ENCODE data around the gene CIAO3. TPM values are rescaled to one million over a fixed set of nuclear protein-coding genes. Genes with fewer than 3 reads are reported as not detected.

The CIAO3 gene
- total RNA-seq, 1 experiment from 2014 or later: 32.8 TPM

GRCh38 chr16:782258-782657 lies 41.5 kb upstream of the CIAO3 start:
- ATAC-seq (no peak), DNase-seq (ENCODE audit: low read depth, low spot score) (no peak)
- RAD21 ChIA-PET (ENCODE audit: low non-redundant PET in 1 of 2, low total read pairs in 2 of 2, uncharacterized antibody in 2 of 2, unreplicated experiment in 2 of 2): no interaction called here
- CTCF ChIA-PET: no interaction called here
- POLR2A ChIA-PET: no interaction called here
- H2AFZ ChIP-seq (ENCODE audit: low read depth, low read length, poor library complexity, severe bottlenecking): no peak overlapping the region
- no peak overlapping the region for H3K4me3 ChIP-seq (replicated peaks in 1 of 2; ENCODE audit: low read depth in 1 of 2, low read length in 2 of 2)
- no peak overlapping the region for H3K27ac ChIP-seq (ENCODE audit: low read depth, low read length)
- TF ChIP-seq RAD21 (IDR thresholded peaks at IDR 0.05; ENCODE audit: low read depth) (no peak), CBX3 (IDR thresholded peaks at IDR 0.05; ENCODE audit: low read depth) (no peak), ZBTB33 (IDR thresholded peaks at IDR 0.05; ENCODE audit: extremely low read depth, insufficient replicate concordance, low read length) (no peak), SRF (IDR thresholded peaks at IDR 0.05; ENCODE audit: low read depth) (no peak), ATF3 (IDR thresholded peaks at IDR 0.05) (no peak), ZNF274 (IDR thresholded peaks at IDR 0.05; ENCODE audit: low read depth, low read length) (no peak), TCF7L2 (IDR thresholded peaks at IDR 0.05; ENCODE audit: borderline replicate concordance, extremely low read depth, insufficient read depth, insufficient read length) (no peak), MAX (IDR thresholded peaks at IDR 0.05) (no peak), SP1 (IDR thresholded peaks at IDR 0.05; ENCODE audit: low read depth) (no peak), POLR2AphosphoS5 (IDR thresholded peaks at IDR 0.05; ENCODE audit: low read depth, low read length) (no peak), EZH2phosphoT487 (IDR thresholded peaks at IDR 0.05; ENCODE audit: borderline replicate concordance) (no peak), EGR1 (IDR thresholded peaks at IDR 0.05; ENCODE audit: low read depth) (no peak), CEBPB (IDR thresholded peaks at IDR 0.05; ENCODE audit: low read depth) (no peak), CTCF (IDR thresholded peaks at IDR 0.05 in 2 of 3, conservative IDR thresholded peaks at IDR 0.05 in 1 of 3; ENCODE audit: borderline replicate concordance in 1 of 3, insufficient read depth in 1 of 3, low read depth in 2 of 3, low read length in 2 of 3) (no peak), ELF1 (IDR thresholded peaks at IDR 0.05; ENCODE audit: borderline replicate concordance, low read depth) (no peak), JUND (IDR thresholded peaks at IDR 0.05) (no peak), SIN3A (IDR thresholded peaks at IDR 0.05; ENCODE audit: low read depth) (no peak), POLR2A (IDR thresholded peaks at IDR 0.05; ENCODE audit: borderline replicate concordance, extremely low read depth, insufficient read depth, insufficient read length) (no peak)
- peaks cover 5 to 15% of the 10 kb centered on the region in 2 experiments; a peak in 3 of 4 replicates for H3K36me3 ChIP-seq (ENCODE audit: control insufficient read depth in 1 of 2, insufficient read depth in 2 of 2, low read length in 2 of 2)
- no peaks in the 10 kb centered on the region for H3K9me3 ChIP-seq (ENCODE audit: control insufficient read depth in 1 of 2, insufficient read depth in 1 of 2, low read depth in 1 of 2, low read length in 2 of 2)
- H3K4me1 ChIP-seq (ENCODE audit: control insufficient read depth in 1 of 2, insufficient read depth in 2 of 2, low read length in 2 of 2): peaks cover 15 to 42% of the 10 kb centered on the region in 2 experiments
- H3K9ac ChIP-seq (ENCODE audit: low read length): no peak overlapping the region
- no peaks in the 10 kb centered on the region for H4K20me1 ChIP-seq (ENCODE audit: insufficient read depth)
- H3K79me2 ChIP-seq (ENCODE audit: insufficient read depth, low read length): peaks cover 15% of the 10 kb centered on the region
- H3K27me3 ChIP-seq (ENCODE audit: insufficient read depth, low read length): no peaks in the 10 kb centered on the region
- no peaks in the 10 kb centered on the region for H3K9me2 ChIP-seq (ENCODE audit: insufficient read depth)
- intact Hi-C loops (cut with micrococcal nuclease): no loop called here
- no TSS peak for BruUV-seq (replicated peaks)
- H3K4me2 ChIP-seq (ENCODE audit: low read length): no peak overlapping the region
